HepG2 (cell line): ENCODE measurements around the gene ZNF23. TPM values are rescaled to one million over a fixed set of nuclear protein-coding genes. Genes with fewer than 3 reads are reported as not detected.

Source experiments
- CAMTA2 ChIP-seq: sonication (generic); formaldehyde crosslinking; IDR thresholded peaks from 2 replicates; pipeline ENCODE4 v1.4.0; 2020; ENCODE audit warnings: mild to moderate bottlenecking, missing genetic modification reagents, borderline replicate concordance
- ESRRA ChIP-seq: sonication (generic); formaldehyde crosslinking; IDR thresholded peaks from 2 replicates; pipeline ENCODE4 v1.5.1; 2020; ENCODE audit warnings: mild to moderate bottlenecking, low read depth, missing genetic modification reagents
- HMGA1 ChIP-seq: sonication (generic); formaldehyde crosslinking; conservative IDR thresholded peaks from 2 replicates; pipeline ENCODE4 v1.4.0; 2020; ENCODE audit warnings: missing genetic modification reagents
- HNF1A ChIP-seq, 2 experiments: sonication (generic) in 1 of 2; formaldehyde crosslinking in 1 of 2; IDR thresholded peaks; 2 replicates each; pipeline versions ENCODE4 v1.4.0 to v1.6.1; 2016 to 2020; ENCODE audit warnings: borderline replicate concordance in 1 of 2, low read depth in 1 of 2, mild to moderate bottlenecking in 1 of 2, missing genetic modification reagents in 1 of 2
- JUN ChIP-seq: sonication (generic); formaldehyde crosslinking; IDR thresholded peaks from 2 replicates; pipeline ENCODE4 v1.4.0; 2020; ENCODE audit warnings: mild to moderate bottlenecking, missing genetic modification reagents
- MXD4 ChIP-seq: IDR thresholded peaks from 2 replicates; pipeline ENCODE4 v1.6.1; 2016; ENCODE audit warnings: mild to moderate bottlenecking, missing biosample characterization, missing genetic modification reagents
- NFE2L1 ChIP-seq: sonication (generic); formaldehyde crosslinking; IDR thresholded peaks from 2 replicates; pipeline ENCODE4 v1.4.0; 2020; ENCODE audit warnings: missing genetic modification reagents, mild to moderate bottlenecking, borderline replicate concordance
- NRL ChIP-seq: sonication (generic); formaldehyde crosslinking; IDR thresholded peaks from 2 replicates; pipeline ENCODE4 v1.5.0; 2020; ENCODE audit warnings: missing genetic modification reagents, mild to moderate bottlenecking, moderate library complexity, borderline replicate concordance
- TGIF2 ChIP-seq: IDR thresholded peaks from 2 replicates; pipeline ENCODE4 v1.6.1; 2016; ENCODE audit warnings: control low read depth, missing compliant biosample characterization
- ZC3H4 ChIP-seq: sonication (generic); formaldehyde crosslinking; IDR thresholded peaks from 2 replicates; pipeline ENCODE4 v1.4.0; 2020; ENCODE audit warnings: missing genetic modification reagents, borderline replicate concordance
- ZFX ChIP-seq: sonication (generic); formaldehyde crosslinking; IDR thresholded peaks from 2 replicates; pipeline ENCODE4 v1.4.0; 2020; ENCODE audit warnings: mild to moderate bottlenecking, low read depth, missing genetic modification reagents, moderate library complexity
- ZNF451 ChIP-seq: sonication (generic); formaldehyde crosslinking; IDR thresholded peaks from 2 replicates; pipeline ENCODE4 v1.5.0; 2020; ENCODE audit warnings: mild to moderate bottlenecking, missing genetic modification reagents
- ZNF75D ChIP-seq: sonication (generic); formaldehyde crosslinking; IDR thresholded peaks from 2 replicates; pipeline ENCODE4 v1.8.1; 2023; ENCODE audit warnings: missing genetic modification reagents, mild to moderate bottlenecking, borderline replicate concordance
- polyA plus RNA-seq, 8 experiments: library from polyadenylated mRNA; depleted of rRNA in 3 of 8; stranded (reverse) in 7 of 8; unstranded in 1 of 8; fragments of >200 nt; fragmentation: Illumina TruSeq in 4 of 8; extraction: Trizol in 4 of 8; gene quantifications; 2 replicates each; pipeline versions ENCODE4 v1.2.1 to v1.2.3, GENCODE V29; 2011 to 2016; ENCODE audit warnings: low read depth in 4 of 8, missing spikeins in 1 of 8, mixed read lengths in 1 of 8; ENCODE audit not compliant: insufficient read depth in 1 of 8
- total RNA-seq, 5 experiments: library from RNA; depleted of rRNA; stranded (reverse); fragments of >200 nt; fragmentation: Illumina TruSeq; extraction: Trizol; gene quantifications; 2 replicates each; pipeline ENCODE4 v1.2.3, GENCODE V29; 2016; ENCODE audit warnings: low read depth in 1 of 5
- TF ChIP-seq, protein P1 (sequence below): sonication (generic); formaldehyde crosslinking; IDR thresholded peaks from 2 replicates; pipeline ENCODE4 v1.4.0; 2020; ENCODE audit warnings: missing genetic modification reagents
- TF ChIP-seq, protein P2 (sequence below): sonication (generic); formaldehyde crosslinking; IDR thresholded peaks from 2 replicates; pipeline ENCODE4; 2020; ENCODE audit warnings: missing genetic modification reagents, mild to moderate bottlenecking, borderline replicate concordance
- TF ChIP-seq, protein P3 (sequence below): sonication (generic); formaldehyde crosslinking; conservative IDR thresholded peaks from 2 replicates; pipeline ENCODE4 v1.8.0; 2022; ENCODE audit warnings: low read depth, missing genetic modification reagents

Gene ZNF23
- total and polyA plus RNA-seq, 2 of the 13 experiments (the other 11 are each of a cell fraction or from before 2014, with no cell fraction given), result 8.6 to 12.2 TPM

- TF ChIP-seq ZNF75D (CRISPR knock-in tag) (no peak), ESRRA (no peak), TGIF2 (no peak), ZNF451 (CRISPR knock-in tag) (no peak), CAMTA2 (CRISPR knock-in tag) (no peak), ZFX (CRISPR knock-in tag) (peak; percentile 14; the same call in 1 of the 2 replicates), NRL (CRISPR knock-in tag) (no peak; the same call in 1 of the 2 replicates), MXD4 (CRISPR knock-in tag) (0 out of 2 replicates have a peak, but pooled peaks have one; percentile 33), HMGA1 (CRISPR knock-in tag) (no peak), JUN (no peak), NFE2L1 (CRISPR knock-in tag) (no peak), HNF1A (IDR thresholded peaks at IDR 0.05; ENCODE audit: low read depth) (no peak), HNF1A (CRISPR knock-in tag; IDR thresholded peaks at IDR 0.05; ENCODE audit: borderline replicate concordance) (no peak), ZC3H4 (CRISPR knock-in tag) (no peak)
- TF ChIP-seq, protein P1, sequence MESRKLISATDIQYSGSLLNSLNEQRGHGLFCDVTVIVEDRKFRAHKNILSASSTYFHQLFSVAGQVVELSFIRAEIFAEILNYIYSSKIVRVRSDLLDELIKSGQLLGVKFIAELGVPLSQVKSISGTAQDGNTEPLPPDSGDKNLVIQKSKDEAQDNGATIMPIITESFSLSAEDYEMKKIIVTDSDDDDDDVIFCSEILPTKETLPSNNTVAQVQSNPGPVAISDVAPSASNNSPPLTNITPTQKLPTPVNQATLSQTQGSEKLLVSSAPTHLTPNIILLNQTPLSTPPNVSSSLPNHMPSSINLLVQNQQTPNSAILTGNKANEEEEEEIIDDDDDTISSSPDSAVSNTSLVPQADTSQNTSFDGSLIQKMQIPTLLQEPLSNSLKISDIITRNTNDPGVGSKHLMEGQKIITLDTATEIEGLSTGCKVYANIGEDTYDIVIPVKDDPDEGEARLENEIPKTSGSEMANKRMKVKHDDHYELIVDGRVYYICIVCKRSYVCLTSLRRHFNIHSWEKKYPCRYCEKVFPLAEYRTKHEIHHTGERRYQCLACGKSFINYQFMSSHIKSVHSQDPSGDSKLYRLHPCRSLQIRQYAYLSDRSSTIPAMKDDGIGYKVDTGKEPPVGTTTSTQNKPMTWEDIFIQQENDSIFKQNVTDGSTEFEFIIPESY, result no peak
- TF ChIP-seq, protein P2, sequence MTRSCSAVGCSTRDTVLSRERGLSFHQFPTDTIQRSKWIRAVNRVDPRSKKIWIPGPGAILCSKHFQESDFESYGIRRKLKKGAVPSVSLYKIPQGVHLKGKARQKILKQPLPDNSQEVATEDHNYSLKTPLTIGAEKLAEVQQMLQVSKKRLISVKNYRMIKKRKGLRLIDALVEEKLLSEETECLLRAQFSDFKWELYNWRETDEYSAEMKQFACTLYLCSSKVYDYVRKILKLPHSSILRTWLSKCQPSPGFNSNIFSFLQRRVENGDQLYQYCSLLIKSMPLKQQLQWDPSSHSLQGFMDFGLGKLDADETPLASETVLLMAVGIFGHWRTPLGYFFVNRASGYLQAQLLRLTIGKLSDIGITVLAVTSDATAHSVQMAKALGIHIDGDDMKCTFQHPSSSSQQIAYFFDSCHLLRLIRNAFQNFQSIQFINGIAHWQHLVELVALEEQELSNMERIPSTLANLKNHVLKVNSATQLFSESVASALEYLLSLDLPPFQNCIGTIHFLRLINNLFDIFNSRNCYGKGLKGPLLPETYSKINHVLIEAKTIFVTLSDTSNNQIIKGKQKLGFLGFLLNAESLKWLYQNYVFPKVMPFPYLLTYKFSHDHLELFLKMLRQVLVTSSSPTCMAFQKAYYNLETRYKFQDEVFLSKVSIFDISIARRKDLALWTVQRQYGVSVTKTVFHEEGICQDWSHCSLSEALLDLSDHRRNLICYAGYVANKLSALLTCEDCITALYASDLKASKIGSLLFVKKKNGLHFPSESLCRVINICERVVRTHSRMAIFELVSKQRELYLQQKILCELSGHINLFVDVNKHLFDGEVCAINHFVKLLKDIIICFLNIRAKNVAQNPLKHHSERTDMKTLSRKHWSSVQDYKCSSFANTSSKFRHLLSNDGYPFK (CRISPR knock-in tag), result no peak
- TF ChIP-seq, protein P3, sequence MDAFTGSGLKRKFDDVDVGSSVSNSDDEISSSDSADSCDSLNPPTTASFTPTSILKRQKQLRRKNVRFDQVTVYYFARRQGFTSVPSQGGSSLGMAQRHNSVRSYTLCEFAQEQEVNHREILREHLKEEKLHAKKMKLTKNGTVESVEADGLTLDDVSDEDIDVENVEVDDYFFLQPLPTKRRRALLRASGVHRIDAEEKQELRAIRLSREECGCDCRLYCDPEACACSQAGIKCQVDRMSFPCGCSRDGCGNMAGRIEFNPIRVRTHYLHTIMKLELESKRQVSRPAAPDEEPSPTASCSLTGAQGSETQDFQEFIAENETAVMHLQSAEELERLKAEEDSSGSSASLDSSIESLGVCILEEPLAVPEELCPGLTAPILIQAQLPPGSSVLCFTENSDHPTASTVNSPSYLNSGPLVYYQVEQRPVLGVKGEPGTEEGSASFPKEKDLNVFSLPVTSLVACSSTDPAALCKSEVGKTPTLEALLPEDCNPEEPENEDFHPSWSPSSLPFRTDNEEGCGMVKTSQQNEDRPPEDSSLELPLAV (CRISPR knock-in tag), result no peak
Measured at GRCh38 chr16:71412270-71413160, 49.5 kb downstream of the ZNF23 start (continued).
